CD4-positive, alpha-beta T cell treated with Interleukin-6 at 100 ng/mL for 8 hours (primary cell): ENCODE data around the gene MIA.
A peak's percentile ranks its signal among the peaks of the same experiment; 100 is the strongest.
"Not testable (repeated sequence)": the region's sequence is repeated elsewhere in the genome, so short reads cannot be mapped to it uniquely, and the experiment has no call there.

ENCODE experiments used
- DNase-seq: peaks from one replicate; pipeline ENCODE4 v3.0.0-alpha.2; 2020; ENCODE audit warnings: mixed read lengths, low spot score

MIA gene

DNA sequence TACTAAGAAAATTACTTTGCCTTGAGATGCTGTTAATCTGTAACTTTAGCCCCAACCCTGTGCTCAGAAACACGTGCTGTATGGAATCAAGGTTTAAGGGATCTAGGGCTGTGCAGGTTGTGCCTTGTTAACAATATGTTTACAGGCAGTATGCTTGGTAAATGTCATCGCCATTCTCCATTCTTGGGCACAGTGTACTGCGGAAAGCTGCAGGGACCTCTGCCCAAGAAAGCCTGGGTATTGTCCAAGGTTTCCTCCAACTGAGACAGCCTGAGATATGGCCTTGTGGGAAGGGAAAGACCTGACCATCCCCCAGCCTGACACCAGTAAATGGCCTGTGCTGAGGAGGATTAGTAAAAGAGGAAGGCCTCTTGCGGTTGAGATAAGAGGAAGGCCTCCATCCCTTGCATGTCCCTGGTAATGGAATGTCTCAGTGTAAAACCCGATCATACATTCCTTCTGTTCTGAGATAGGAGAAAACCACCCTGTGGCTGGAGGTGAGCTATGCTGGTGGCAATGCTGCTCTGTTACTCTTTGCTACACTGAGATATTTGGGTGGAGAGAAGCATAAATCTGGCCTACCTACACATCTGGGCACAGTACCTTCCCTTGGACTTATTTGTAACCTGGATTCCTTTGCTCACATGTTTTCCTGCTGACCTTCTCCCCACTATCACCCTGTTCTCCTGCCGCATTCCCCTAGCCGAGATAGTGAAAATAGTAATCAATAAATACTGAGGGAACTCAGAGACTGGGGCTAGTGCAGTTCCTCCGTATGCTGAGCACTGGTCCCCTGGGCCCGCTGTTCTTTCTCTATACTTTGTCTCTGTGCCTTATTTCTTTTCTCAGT is 47.6 kb downstream of the MIA start:
- DNase-seq = not testable (repeated sequence)

DNA sequence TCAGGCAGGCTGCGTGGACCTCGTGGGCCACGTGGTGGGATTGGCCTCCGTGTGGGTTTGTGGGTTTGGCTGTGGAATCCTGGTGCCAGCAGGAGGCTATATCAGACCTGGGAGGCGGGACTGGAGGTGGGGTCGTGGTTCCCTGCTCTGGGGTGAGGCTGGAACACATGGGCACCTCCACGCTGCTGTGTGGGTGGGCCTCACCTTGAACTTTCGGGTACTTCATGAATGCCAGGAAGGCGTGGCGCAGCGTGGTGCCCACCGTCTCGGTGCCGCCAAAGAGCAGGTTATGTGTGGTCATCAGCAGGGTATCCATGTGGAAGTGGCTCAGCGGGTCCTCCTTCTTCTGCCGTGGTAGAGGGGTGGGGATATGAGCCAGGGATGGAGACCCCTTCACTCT is 49.6 kb downstream of the MIA start:
- DNase-seq = not testable (repeated sequence)

DNA sequence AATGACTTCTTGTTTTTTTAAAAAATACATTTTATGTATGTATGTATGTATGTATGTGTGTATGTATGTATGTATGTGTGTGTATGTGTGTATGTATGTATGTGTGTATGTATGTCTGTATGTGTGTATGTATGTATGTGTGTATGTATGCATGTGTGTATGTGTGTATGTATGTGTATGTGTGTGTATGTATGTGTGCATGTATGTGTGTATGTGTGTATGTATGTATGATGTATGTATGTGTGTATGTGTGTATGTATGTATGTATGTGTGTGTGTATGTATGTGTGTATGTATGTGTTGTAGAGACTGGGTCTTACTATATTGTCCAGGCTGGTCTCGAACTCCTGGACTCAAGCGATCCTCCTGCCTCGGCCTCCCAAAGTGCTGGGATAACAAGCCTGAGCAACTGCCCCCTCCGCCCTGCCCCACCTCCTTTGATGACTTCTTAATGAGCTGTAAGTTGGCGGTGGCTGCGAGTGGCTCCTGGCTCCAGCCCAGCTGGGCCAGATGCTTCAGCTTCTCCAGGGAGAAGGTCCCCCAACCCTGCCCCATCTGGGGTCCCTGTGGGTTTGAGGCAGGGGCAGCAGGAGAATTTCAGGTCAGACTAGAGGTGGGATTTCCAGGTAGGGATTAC is 50.3 kb downstream of the MIA start:
- not testable (repeated sequence) for DNase-seq

DNA sequence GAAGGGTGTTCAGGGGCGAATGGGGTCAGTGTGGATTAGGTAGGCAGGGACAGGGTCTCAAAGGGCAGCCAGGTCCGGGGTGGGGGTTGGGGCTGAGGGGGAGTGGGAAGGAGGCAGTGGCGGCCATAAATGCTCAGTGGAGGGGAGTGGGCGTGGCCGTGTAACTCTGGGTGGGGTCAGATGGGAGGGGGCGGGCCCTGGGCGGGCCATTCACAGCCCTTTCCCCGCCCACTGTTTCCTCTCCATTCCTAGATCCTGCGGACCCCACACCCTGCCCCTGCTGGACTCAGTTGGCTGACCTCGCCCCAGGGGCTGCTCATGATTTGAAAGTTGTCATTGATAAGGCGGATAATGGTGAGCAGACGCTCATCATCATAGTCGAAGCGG is 51.0 kb downstream of the MIA start:
- not testable (repeated sequence) for DNase-seq

DNA sequence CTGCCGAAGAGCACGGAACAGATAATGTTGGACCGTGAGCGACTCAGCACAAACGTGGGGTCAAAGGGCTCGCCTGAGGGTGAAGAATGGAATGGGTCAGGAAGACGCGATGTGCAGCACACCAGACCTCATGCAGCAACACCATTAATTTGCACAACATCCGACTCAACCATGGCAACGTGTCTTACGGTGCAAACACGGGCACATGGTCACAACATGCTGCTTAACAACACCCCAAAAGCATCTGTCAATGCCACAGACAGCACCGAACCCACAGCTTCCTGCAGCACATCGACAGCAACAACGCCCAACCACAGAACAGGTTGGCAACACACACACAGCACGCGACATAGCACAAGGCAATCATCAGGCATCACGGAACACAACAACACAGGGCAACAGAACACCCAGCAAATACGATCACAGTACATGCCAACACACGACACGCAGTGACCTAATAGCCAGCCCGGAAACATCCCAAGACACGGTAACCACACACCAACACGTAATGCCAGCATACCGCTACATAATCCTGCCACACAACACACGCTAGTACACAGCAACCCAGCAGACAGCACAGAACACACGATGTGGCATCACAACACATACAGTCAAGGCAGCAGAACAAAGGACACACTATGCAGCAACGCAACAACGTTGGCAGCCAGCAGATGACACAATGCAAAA is 51.5 kb downstream of the MIA start:
- peak; percentile 76 for DNase-seq
